H1 (cell line): ENCODE measurements around the gene ZNF680. TPM values are rescaled to one million over a fixed set of nuclear protein-coding genes. Genes with fewer than 3 reads are reported as not detected.

Source experiments
- CTCF ChIA-PET: fragments of 300-600 bp; sonication (Branson Sonifier 250); formaldehyde crosslinking; loops from one replicate; lab custom pipeline; 2021; ENCODE audit not compliant: partially characterized antibody; lab: Charles Lee
- POLR2A ChIA-PET: fragments of 300-600 bp; sonication (Branson Sonifier 250); formaldehyde crosslinking; loops from one replicate; lab custom pipeline; 2021; ENCODE audit warnings: inconsistent platforms; ENCODE audit not compliant: partially characterized antibody; lab: Charles Lee
- DNase-seq, 2 experiments: peaks; one replicate each; pipeline versions ENCODE4 v3.0.0 to v3.0.0-alpha.2; 2010 to 2022; ENCODE audit warnings: low spot score in 2 of 2, low read depth in 1 of 2, mixed read lengths in 1 of 2
- FAIRE-seq: peaks from 2 replicates; lab custom pipeline; 2011; peaks lifted over from hg19 to GRCh38; lab: Jason Lieb, UNC
- H2AFZ ChIP-seq: 2 replicates; pipeline ENCODE4 v1.8.1; 2012; ENCODE audit warnings: low read length, inconsistent platforms
- H2AK5ac ChIP-seq: 2 replicates; pipeline ENCODE4 v1.6.1; 2013; ENCODE audit warnings: low read depth, low read length
- H2BK120ac ChIP-seq: replicated peaks from 2 replicates; pipeline ENCODE3; 2013; ENCODE audit warnings: low read depth, low read length, inconsistent platforms
- H2BK12ac ChIP-seq: 2 replicates; pipeline ENCODE4 v1.6.1; 2013; ENCODE audit warnings: low read depth, low read length
- H2BK15ac ChIP-seq: 2 replicates; pipeline ENCODE4 v1.6.1; 2013; ENCODE audit warnings: low read length
- H2BK20ac ChIP-seq: 2 replicates; pipeline ENCODE4 v1.6.1; 2013; ENCODE audit warnings: low read length
- H2BK5ac ChIP-seq: 2 replicates; pipeline ENCODE4 v1.6.1; 2013; ENCODE audit warnings: low read depth, low read length
- H3K14ac ChIP-seq: 2 replicates; pipeline ENCODE4 v1.6.1; 2013; ENCODE audit warnings: inconsistent platforms; ENCODE audit not compliant: insufficient read length
- H3K18ac ChIP-seq: 2 replicates; pipeline ENCODE4 v1.6.1; 2013; ENCODE audit warnings: low read length; ENCODE audit errors: extremely low read depth
- H3K23ac ChIP-seq: 2 replicates; pipeline ENCODE4 v1.6.1; 2013; ENCODE audit warnings: inconsistent platforms; ENCODE audit not compliant: insufficient read length
- H3K23me2 ChIP-seq: 2 replicates; pipeline ENCODE4 v1.6.1; 2013; ENCODE audit warnings: low read depth, low read length
- H3K27ac ChIP-seq: 2 replicates; pipeline ENCODE4 v1.6.1; 2011; ENCODE audit warnings: low read depth, low read length, inconsistent platforms
- H3K27me3 ChIP-seq, 4 experiments: replicated peaks in 1 of 4; 1 replicate in 1 of 4; 2 replicates in 3 of 4; pipeline versions ENCODE4 v1.6.1 to v1.8.1; 2011 to 2013; ENCODE audit warnings: low read length in 3 of 4, mild to moderate bottlenecking in 3 of 4, inconsistent platforms in 2 of 4, mixed read lengths in 2 of 4, moderate library complexity in 1 of 4; ENCODE audit not compliant: control insufficient read depth in 3 of 4, insufficient read depth in 3 of 4; ENCODE audit errors: extremely low read depth in 1 of 4
- H3K36me3 ChIP-seq, 4 experiments: 2 replicates each; pipeline versions ENCODE4 v1.6.1 to v1.8.1; 2011 to 2013; ENCODE audit warnings: mild to moderate bottlenecking in 4 of 4, low read length in 3 of 4, moderate library complexity in 2 of 4, control low read depth in 1 of 4, inconsistent platforms in 1 of 4; ENCODE audit not compliant: insufficient read depth in 4 of 4, control insufficient read depth in 2 of 4
- H3K4ac ChIP-seq: replicated peaks from 2 replicates; pipeline ENCODE3; 2013; ENCODE audit warnings: low read length, low read depth, mixed read lengths, inconsistent platforms; ENCODE audit not compliant: insufficient read length
- H3K4me1 ChIP-seq, 4 experiments: replicated peaks in 1 of 4; 1 replicate in 1 of 4; 2 replicates in 3 of 4; pipeline versions ENCODE4 v1.6.1 to v1.8.1; 2011 to 2013; ENCODE audit warnings: low read length in 3 of 4, inconsistent platforms in 2 of 4, mixed read lengths in 1 of 4; ENCODE audit not compliant: insufficient read depth in 4 of 4, control insufficient read depth in 3 of 4
- H3K4me2 ChIP-seq, 2 experiments: 2 replicates each; pipeline versions ENCODE4 v1.6.1 to v1.8.1; 2011 to 2013; ENCODE audit warnings: low read depth in 2 of 2, low read length in 2 of 2, control low read depth in 1 of 2, inconsistent platforms in 1 of 2, mild to moderate bottlenecking in 1 of 2; ENCODE audit not compliant: insufficient read depth in 1 of 2
- H3K4me3 ChIP-seq, 4 experiments: fragments of 200-600, 300-600 bp in 1 of 4; sonication (generic), shearing (Covaris generic), sonication (Bioruptor Twin) in 1 of 4; 2 replicates each; pipeline versions ENCODE4 v1.5.1 to v1.8.1; 2011 to 2016; ENCODE audit warnings: low read length in 4 of 4, low read depth in 3 of 4, control low read depth in 2 of 4, inconsistent platforms in 2 of 4, mild to moderate bottlenecking in 2 of 4, mixed read lengths in 1 of 4, moderate library complexity in 1 of 4; ENCODE audit not compliant: insufficient read depth in 2 of 4; ENCODE audit errors: extremely low read depth in 1 of 4
- H3K56ac ChIP-seq: replicated peaks from 2 replicates; pipeline ENCODE3; 2013; ENCODE audit warnings: low read depth, mild to moderate bottlenecking, mixed read lengths, low read length, inconsistent platforms; ENCODE audit not compliant: insufficient read length
- H3K79me1 ChIP-seq: 2 replicates; pipeline ENCODE4 v1.6.1; 2013; ENCODE audit warnings: low read depth, low read length, control low read depth
- H3K79me2 ChIP-seq, 2 experiments: 2 replicates each; pipeline versions ENCODE4 v1.6.1 to v1.8.1; 2012 to 2013; ENCODE audit warnings: low read length in 2 of 2, mild to moderate bottlenecking in 2 of 2, inconsistent platforms in 1 of 2; ENCODE audit not compliant: insufficient read depth in 2 of 2, control insufficient read depth in 1 of 2
- H3K9ac ChIP-seq, 4 experiments: replicated peaks in 1 of 4; 1 replicate in 1 of 4; 2 replicates in 3 of 4; pipeline versions ENCODE4 v1.6.1 to v1.8.1; 2011 to 2013; ENCODE audit warnings: low read depth in 3 of 4, low read length in 3 of 4, control low read depth in 2 of 4, mild to moderate bottlenecking in 2 of 4, moderate library complexity in 2 of 4, inconsistent platforms in 1 of 4; ENCODE audit errors: extremely low read depth in 1 of 4
- H3K9me3 ChIP-seq, 2 experiments: 2 replicates each; pipeline versions ENCODE4 v1.6.1 to v1.8.1; 2012 to 2013; ENCODE audit warnings: mild to moderate bottlenecking in 2 of 2, moderate library complexity in 2 of 2, control low read depth in 1 of 2, inconsistent platforms in 1 of 2, low read depth in 1 of 2, low read length in 1 of 2, mixed read lengths in 1 of 2; ENCODE audit not compliant: insufficient read depth in 2 of 2
- H4K20me1 ChIP-seq, 2 experiments: replicated peaks in 1 of 2; 2 replicates each; pipeline versions ENCODE3 to v1.8.1; 2011 to 2013; ENCODE audit warnings: inconsistent platforms in 2 of 2, low read length in 2 of 2, mild to moderate bottlenecking in 1 of 2; ENCODE audit not compliant: insufficient read depth in 2 of 2, control insufficient read depth in 1 of 2
- H4K5ac ChIP-seq: 2 replicates; pipeline ENCODE4 v1.6.1; 2013; ENCODE audit warnings: low read length, low read depth, mixed read lengths, inconsistent platforms; ENCODE audit not compliant: insufficient read length
- H4K8ac ChIP-seq: 2 replicates; pipeline ENCODE4 v1.8.0; 2013; ENCODE audit warnings: mild to moderate bottlenecking, moderate library complexity, low read length, inconsistent platforms; ENCODE audit not compliant: insufficient read depth; ENCODE audit errors: extremely low read depth
- H4K91ac ChIP-seq: replicated peaks from 2 replicates; pipeline ENCODE3; 2013; ENCODE audit warnings: low read length, mixed read lengths, inconsistent platforms; ENCODE audit not compliant: insufficient read length
- BCL11A ChIP-seq, 2 experiments: IDR thresholded peaks; one replicate each; pipeline ENCODE4 v1.6.1; 2011; ENCODE audit warnings: low read depth in 2 of 2, low read length in 2 of 2, mild to moderate bottlenecking in 2 of 2
- BRCA1 ChIP-seq: IDR thresholded peaks from 2 replicates; pipeline ENCODE4 v1.6.1; 2012; ENCODE audit warnings: low read depth, low read length, improper control_type of control experiment
- NRF1 ChIP-seq: IDR thresholded peaks from 2 replicates; pipeline ENCODE4 v1.6.1; 2011; ENCODE audit warnings: mild to moderate bottlenecking, low read depth, low read length, improper control_type of control experiment
- POLR2A ChIP-seq, 2 experiments: IDR thresholded peaks; 1 replicate in 1 of 2; 2 replicates in 1 of 2; pipeline ENCODE4 v1.6.1; 2011; ENCODE audit warnings: low read depth in 2 of 2, low read length in 2 of 2, mild to moderate bottlenecking in 2 of 2; ENCODE audit errors: control extremely low read depth in 1 of 2
- POU5F1 ChIP-seq: IDR thresholded peaks from 2 replicates; pipeline ENCODE4 v1.6.1; 2011; ENCODE audit warnings: low read depth, mild to moderate bottlenecking, low read length, moderate library complexity
- SP2 ChIP-seq: IDR thresholded peaks from 2 replicates; pipeline ENCODE4 v1.6.1; 2012; ENCODE audit warnings: mild to moderate bottlenecking, low read length, inconsistent platforms
- TAF1 ChIP-seq: IDR thresholded peaks from 2 replicates; pipeline ENCODE4 v1.6.1; 2011; ENCODE audit warnings: mild to moderate bottlenecking, low read depth, low read length
- WGBS, 2 experiments: shearing (Covaris generic) in 1 of 2; methylation state at CpG; one replicate each; pipeline versions ENCODE4 v1.1.6 to v1.1.7; 2013 to 2015; ENCODE audit warnings: low lambda C conversion rate in 2 of 2, mixed read lengths in 2 of 2, inconsistent platforms in 1 of 2, low coverage in 1 of 2, missing lambda C conversion rate in 1 of 2; ENCODE audit not compliant: insufficient replicate concordance in 2 of 2, insufficient coverage in 1 of 2, insufficient read length in 1 of 2; ENCODE audit errors: extremely low coverage in 1 of 2, missing lambda C conversion rate in 1 of 2; 5-methylcytosine and 5-hydroxymethylcytosine counted together
- polyA plus RNA-seq, 7 experiments: library from polyadenylated mRNA; depleted of rRNA in 3 of 7; stranded (reverse) in 5 of 7; unstranded in 2 of 7; fragments of >200 nt in 5 of 7; fragments of 200-250 nt in 2 of 7; gene quantifications; 1 replicate in 5 of 7; 2 replicates in 1 of 7; 4 replicates in 1 of 7; pipeline versions ENCODE4 v1.2.1 to v1.2.3, GENCODE V29; 2011 to 2013; ENCODE audit warnings: missing spikeins in 2 of 7, mixed read lengths in 2 of 7
- total RNA-seq: library from RNA; stranded (reverse); fragmentation: NEBNext Ultra II Directional; extraction: Animal tissue kit (Norgen Biotek cat#: 25700); gene quantifications from 2 replicates; pipeline ENCODE4 v1.2.1, GENCODE V29; 2021

ZNF680 gene
- total and polyA plus RNA-seq, 2 of the 8 experiments (the other 6 are each of a cell fraction or from before 2014, with no cell fraction given): 15.3 TPM; not detected in 1

GRCh38 chr7:64581391-64581790 lies 18.5 kb upstream of the ZNF680 start:
- WGBS, 2 experiments: 86% methylated on average over 2 of the region's 2 CpGs; no CpG with 5 or more reads in 1 of the 2 experiments

More at GRCh38 chr7:64581391-64581790, 18.5 kb upstream of the ZNF680 start:
- Histone ChIP-seq H2BK20ac (no peak overlapping the region), H3K9ac (no peak overlapping the region), H3K14ac (no peak overlapping the region), H3K23ac (no peak overlapping the region), H2BK120ac (no peak overlapping the region), H4K5ac (no peak overlapping the region), H4K20me1 (no peaks in the 10 kb centered on the region), H3K4ac (no peak overlapping the region), H3K4me1 (no peaks in the 10 kb centered on the region), H3K9me3 (peaks cover 19 to 74% of the 10 kb centered on the region in 2 experiments), H3K27me3 (no peaks in the 10 kb centered on the region), H3K36me3 (peaks cover 0 to 4% (median under 1%) of the 10 kb centered on the region in 4 experiments; a peak in 2 of 8 replicates), H3K23me2 (no peaks in the 10 kb centered on the region), H2BK15ac (no peak overlapping the region), H3K4me3 (no peak overlapping the region), H2AK5ac (no peak overlapping the region), H2AFZ (no peak overlapping the region), H4K91ac (no peak overlapping the region), H3K79me2 (no peaks in the 10 kb centered on the region), H3K79me1 (no peaks in the 10 kb centered on the region), H2BK12ac (no peak overlapping the region), H3K27ac (no peak overlapping the region), H3K4me2 (no peak overlapping the region), H3K18ac (no peak overlapping the region), H2BK5ac (no peak overlapping the region), H3K56ac (no peak overlapping the region), H4K8ac (no peak overlapping the region; the same call in 1 of the 2 replicates)
- ChIA-PET CTCF (interaction anchor here (0.6 to 0.8 kb wide), 2 partner anchors 13 to 213 kb away, joined by 4 to 5 read pairs; no protein-coding TSS in a partner anchor), POLR2A (interaction anchor here (0.7 kb wide), 2 partner anchors 11 to 31 kb away, joined by 4 to 5 read pairs; no protein-coding TSS in a partner anchor)
- no peak for DNase-seq
- FAIRE-seq: no peak
- no peak for TF ChIP-seq BCL11A (IDR thresholded peaks at IDR 0.05; ENCODE audit: low read depth in 2 of 2, low read length in 2 of 2)
- no peak for TF ChIP-seq TAF1
- TF ChIP-seq BRCA1: no peak
- TF ChIP-seq NRF1: no peak
- no peak for TF ChIP-seq POLR2A (IDR thresholded peaks at IDR 0.05; ENCODE audit: control extremely low read depth in 1 of 2, low read depth in 2 of 2, low read length in 2 of 2)
- no peak for TF ChIP-seq SP2
- TF ChIP-seq POU5F1: no peak
